HUES64 (cell line): Measurements from ENCODE around the gene PCDHGB6.
"Not testable (repeated sequence)": the region's sequence is repeated elsewhere in the genome, so short reads cannot be mapped to it uniquely, and the experiment has no call there.

Experiments used
- H3K27ac ChIP-seq: 2 replicates; pipeline ENCODE4 v1.7.0; 2013; ENCODE audit warnings: low read depth, low read length, inconsistent platforms
- H3K27me3 ChIP-seq: 2 replicates; pipeline ENCODE4 v1.6.1; 2013; ENCODE audit warnings: mild to moderate bottlenecking, low read length; ENCODE audit not compliant: insufficient read depth
- H3K36me3 ChIP-seq: 2 replicates; pipeline ENCODE4 v1.6.1; 2013; ENCODE audit warnings: mild to moderate bottlenecking, low read length; ENCODE audit not compliant: insufficient read depth
- H3K4me1 ChIP-seq: 2 replicates; pipeline ENCODE4 v1.6.1; 2013; ENCODE audit warnings: mild to moderate bottlenecking, low read length, moderate library complexity; ENCODE audit not compliant: insufficient read depth
- H3K4me3 ChIP-seq: 2 replicates; pipeline ENCODE4 v1.5.1; 2013; ENCODE audit warnings: mild to moderate bottlenecking, low read length, moderate library complexity
- H3K9ac ChIP-seq: 2 replicates; pipeline ENCODE4 v1.6.1; 2013; ENCODE audit warnings: mild to moderate bottlenecking, low read depth, low read length
- H3K9me3 ChIP-seq: 2 replicates; pipeline ENCODE4 v1.6.1; 2013; ENCODE audit warnings: low read depth, low read length; ENCODE audit not compliant: insufficient read depth
- WGBS: fragments of 150-250, 120-280 bp; methylation state at CpG from one replicate; pipeline ENCODE4 v1.1.7; 2013; ENCODE audit warnings: missing lambda C conversion rate; 5-methylcytosine and 5-hydroxymethylcytosine counted together

Gene PCDHGB6

GRCh38 chr5:141392429-141393198 lies 15.2 kb upstream of the PCDHGB6 start, which contains the start of gene PCDHGA8:
PCDHGA8 (plus strand) TSS chr5:141392633; CDS start chr5:141392814, 181 bp downstream.
- H3K27me3 ChIP-seq, result no peaks in the 10 kb centered on the region
- H3K27ac ChIP-seq, result no peak within 1 kb of the TSS
- peaks cover 28% of the 10 kb centered on the region; the same call in 1 of the 2 replicates for H3K36me3 ChIP-seq
- no peak within 1 kb of the TSS for H3K9ac ChIP-seq
- peaks cover 85% of the 10 kb centered on the region for H3K9me3 ChIP-seq
- no peaks in the 10 kb centered on the region for H3K4me1 ChIP-seq
- no peak within 1 kb of the TSS for H3K4me3 ChIP-seq
- WGBS, result 96% methylated on average over 37 of the region's 38 CpGs

- Histone ChIP-seq H3K4me1 (no peaks in the 10 kb centered on the region), H3K4me3 (no peak overlapping the region), H3K36me3 (peaks cover 28% of the 10 kb centered on the region; the same call in 1 of the 2 replicates), H3K27me3 (no peaks in the 10 kb centered on the region), H3K9ac (no peak overlapping the region), H3K9me3 (peaks cover 85% of the 10 kb centered on the region), H3K27ac (no peak overlapping the region)
- WGBS, result 94% methylated on average over 21 of the region's 21 CpGs
Observed at GRCh38 chr5:141393267-141393666, 14.6 kb upstream of the PCDHGB6 start.

DNA sequence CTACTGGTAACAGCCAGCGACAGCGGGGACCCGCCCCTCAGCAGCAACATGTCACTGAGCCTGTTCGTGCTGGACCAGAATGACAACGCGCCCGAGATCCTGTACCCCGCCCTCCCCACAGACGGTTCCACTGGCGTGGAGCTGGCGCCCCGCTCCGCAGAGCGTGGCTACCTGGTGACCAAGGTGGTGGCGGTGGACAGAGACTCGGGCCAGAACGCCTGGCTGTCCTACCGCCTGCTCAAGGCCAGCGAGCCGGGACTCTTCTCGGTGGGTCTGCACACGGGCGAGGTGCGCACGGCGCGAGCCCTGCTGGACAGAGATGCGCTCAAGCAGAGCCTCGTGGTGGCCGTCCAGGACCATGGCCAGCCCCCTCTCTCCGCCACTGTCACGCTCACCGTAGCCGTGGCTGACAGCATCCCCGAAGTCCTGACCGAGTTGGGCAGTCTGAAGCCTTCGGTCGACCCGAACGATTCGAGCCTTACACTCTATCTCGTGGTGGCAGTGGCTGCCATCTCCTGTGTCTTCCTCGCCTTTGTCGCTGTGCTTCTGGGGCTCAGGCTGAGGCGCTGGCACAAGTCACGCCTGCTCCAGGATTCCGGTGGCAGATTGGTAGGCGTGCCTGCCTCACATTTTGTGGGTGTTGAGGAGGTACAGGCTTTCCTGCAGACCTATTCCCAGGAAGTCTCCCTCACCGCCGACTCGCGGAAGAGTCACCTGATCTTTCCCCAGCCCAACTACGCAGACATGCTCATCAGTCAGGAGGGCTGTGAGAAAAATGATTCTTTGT lies 13.2 kb upstream of the PCDHGB6 start:
- peaks cover 22% of the 10 kb centered on the region; the same call in 1 of the 2 replicates for H3K36me3 ChIP-seq
- H3K9ac ChIP-seq, H3K27me3 ChIP-seq, H3K27ac ChIP-seq, H3K4me1 ChIP-seq, H3K4me3 ChIP-seq: not testable (repeated sequence)
- H3K9me3 ChIP-seq, result peaks cover 84% of the 10 kb centered on the region
- 95% methylated on average over 41 of the region's 53 CpGs for WGBS

DNA sequence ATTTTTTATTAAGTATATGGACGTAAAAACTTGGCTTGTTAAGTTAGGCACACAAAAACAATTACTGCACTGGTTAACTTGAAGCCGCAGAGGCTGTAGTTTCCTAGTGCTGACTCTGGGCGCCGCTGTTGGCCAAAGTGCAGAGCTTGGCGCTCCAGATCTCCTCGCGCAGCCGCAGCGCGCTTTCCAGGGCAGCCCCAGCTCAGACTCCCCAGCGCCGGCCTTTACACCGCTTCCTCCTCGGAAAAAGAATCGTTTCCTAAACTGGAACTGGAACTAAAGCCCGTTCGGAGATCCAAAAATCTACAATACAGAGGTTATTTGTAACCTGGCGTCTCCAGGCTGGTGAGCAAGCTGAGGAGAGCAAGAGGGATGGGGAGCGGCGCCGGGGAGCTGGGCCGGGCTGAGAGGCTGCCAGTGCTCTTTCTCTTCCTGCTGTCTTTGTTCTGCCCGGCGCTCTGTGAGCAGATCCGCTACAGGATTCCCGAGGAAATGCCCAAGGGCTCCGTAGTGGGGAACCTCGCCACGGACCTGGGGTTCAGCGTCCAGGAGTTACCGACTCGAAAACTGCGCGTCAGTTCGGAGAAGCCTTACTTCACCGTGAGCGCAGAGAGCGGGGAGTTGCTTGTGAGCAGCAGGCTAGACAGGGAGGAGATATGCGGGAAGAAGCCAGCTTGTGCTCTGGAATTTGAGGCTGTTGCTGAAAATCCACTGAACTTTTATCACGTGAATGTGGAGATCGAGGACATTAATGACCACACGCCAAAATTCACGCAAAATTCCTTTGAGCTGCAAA lies 9.9 kb upstream of the PCDHGB6 start, which contains the start of gene PCDHGB5:
Gene PCDHGB5, plus strand, starts transcription at position 192 of the 796 bp plus-strand sequence. Its CDS starts 181 bp downstream, at position 373.
- H3K27ac ChIP-seq, H3K36me3 ChIP-seq, H3K27me3 ChIP-seq, H3K4me1 ChIP-seq: not testable (repeated sequence)
- Histone ChIP-seq H3K4me3 (peak within 1 kb of the TSS; percentile 41), H3K9ac (peak within 1 kb of the TSS; percentile 40; the same call in 1 of the 2 replicates), H3K9me3 (peaks cover 65% of the 10 kb centered on the region)
- 74% methylated on average over 21 of the region's 43 CpGs for WGBS

DNA sequence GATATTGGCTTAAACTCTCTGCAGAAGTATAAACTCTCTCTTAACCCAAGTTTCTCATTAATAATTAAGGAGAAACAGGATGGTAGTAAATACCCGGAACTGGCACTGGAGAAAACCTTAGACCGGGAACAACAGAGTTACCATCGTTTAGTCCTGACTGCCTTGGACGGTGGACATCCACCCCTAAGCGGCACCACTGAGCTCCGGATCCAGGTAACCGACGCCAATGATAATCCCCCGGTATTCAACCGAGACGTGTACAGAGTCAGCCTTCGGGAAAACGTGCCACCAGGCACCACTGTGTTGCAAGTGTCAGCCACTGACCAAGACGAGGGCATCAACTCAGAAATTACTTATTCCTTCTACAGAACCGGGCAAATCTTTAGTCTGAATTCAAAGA lies 9.2 kb upstream of the PCDHGB6 start:
- no peak overlapping the region for H3K4me3 ChIP-seq
- H3K27me3 ChIP-seq, result no peaks in the 10 kb centered on the region
- H3K4me1 ChIP-seq, result no peaks in the 10 kb centered on the region
- peaks cover 1% of the 10 kb centered on the region; the same call in 1 of the 2 replicates for H3K36me3 ChIP-seq
- H3K27ac ChIP-seq, result no peak overlapping the region
- WGBS, result 94% methylated on average over 15 of the region's 15 CpGs
- H3K9ac ChIP-seq, result no peak overlapping the region
- H3K9me3 ChIP-seq, result peaks cover 62% of the 10 kb centered on the region

- peaks cover 52% of the 10 kb centered on the region for H3K9me3 ChIP-seq
Observed at GRCh38 chr5:141399555-141400258, 8.1 kb upstream of the PCDHGB6 start.

DNA sequence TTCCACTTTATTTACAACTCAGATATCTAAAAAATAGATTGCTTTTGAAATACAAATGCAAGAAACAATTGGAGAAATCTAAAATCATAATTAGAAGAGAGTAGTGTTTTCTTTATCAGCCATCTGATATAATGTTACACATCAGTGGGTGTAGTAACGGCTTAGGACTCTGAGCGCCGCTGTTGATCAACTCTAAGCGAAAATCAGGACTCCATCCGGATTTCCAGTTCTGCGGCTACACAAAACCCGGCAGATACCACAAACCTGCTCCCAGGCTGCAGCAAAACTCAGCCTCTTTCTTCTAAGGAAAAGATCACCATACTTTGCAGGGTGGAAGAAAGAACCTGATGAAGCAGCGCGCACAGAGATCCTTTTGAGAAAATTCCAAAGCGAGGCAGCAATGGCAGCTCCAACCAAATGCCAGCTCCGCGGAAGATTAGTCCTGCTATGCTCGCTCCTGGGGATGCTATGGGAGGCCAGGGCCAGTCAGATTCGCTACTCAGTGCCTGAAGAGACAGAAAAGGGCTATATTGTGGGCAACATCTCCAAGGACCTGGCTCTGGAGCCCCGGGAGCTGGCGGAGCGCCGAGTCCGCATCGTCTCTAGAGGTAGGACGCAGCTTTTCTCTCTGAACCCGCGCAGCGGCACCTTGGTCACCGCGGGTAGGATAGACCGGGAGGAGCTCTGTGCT lies 5.1 kb upstream of the PCDHGB6 start, which contains the start of gene PCDHGA9:
Gene PCDHGA9, plus strand, starts transcription at position 226 of the 691 bp plus-strand sequence. Its CDS starts 175 bp downstream, at position 401.
- H3K4me3 ChIP-seq, result no peak within 1 kb of the TSS
- H3K4me1 ChIP-seq, result no peaks in the 10 kb centered on the region
- H3K36me3 ChIP-seq, result no peaks in the 10 kb centered on the region; the same call in 1 of the 2 replicates
- H3K9ac ChIP-seq, result no peak within 1 kb of the TSS
- no peaks in the 10 kb centered on the region for H3K27me3 ChIP-seq
- H3K9me3 ChIP-seq, result peaks cover 30% of the 10 kb centered on the region
- no peak within 1 kb of the TSS for H3K27ac ChIP-seq
- WGBS, result 94% methylated on average over 27 of the region's 27 CpGs

More at GRCh38 chr5:141399555-141400258, 8.1 kb upstream of the PCDHGB6 start:
- Histone ChIP-seq H3K4me1 (no peaks in the 10 kb centered on the region), H3K9ac (no peak overlapping the region), H3K36me3 (no peaks in the 10 kb centered on the region; the same call in 1 of the 2 replicates), H3K4me3 (no peak overlapping the region), H3K27ac (no peak overlapping the region), H3K27me3 (no peaks in the 10 kb centered on the region)
- WGBS, result 97% methylated on average over 61 of the region's 61 CpGs

- 94% methylated on average over 22 of the region's 22 CpGs for WGBS
- Histone ChIP-seq H3K27ac (no peak overlapping the region), H3K9ac (no peak overlapping the region), H3K36me3 (no peaks in the 10 kb centered on the region; the same call in 1 of the 2 replicates), H3K4me3 (no peak overlapping the region), H3K4me1 (no peaks in the 10 kb centered on the region), H3K9me3 (peaks cover 29% of the 10 kb centered on the region), H3K27me3 (0 out of 2 replicates have a peak, but pooled peaks cover under 1% of the 10 kb centered on the region)
Observed at GRCh38 chr5:141403387-141403786, 4.4 kb upstream of the PCDHGB6 start.

DNA sequence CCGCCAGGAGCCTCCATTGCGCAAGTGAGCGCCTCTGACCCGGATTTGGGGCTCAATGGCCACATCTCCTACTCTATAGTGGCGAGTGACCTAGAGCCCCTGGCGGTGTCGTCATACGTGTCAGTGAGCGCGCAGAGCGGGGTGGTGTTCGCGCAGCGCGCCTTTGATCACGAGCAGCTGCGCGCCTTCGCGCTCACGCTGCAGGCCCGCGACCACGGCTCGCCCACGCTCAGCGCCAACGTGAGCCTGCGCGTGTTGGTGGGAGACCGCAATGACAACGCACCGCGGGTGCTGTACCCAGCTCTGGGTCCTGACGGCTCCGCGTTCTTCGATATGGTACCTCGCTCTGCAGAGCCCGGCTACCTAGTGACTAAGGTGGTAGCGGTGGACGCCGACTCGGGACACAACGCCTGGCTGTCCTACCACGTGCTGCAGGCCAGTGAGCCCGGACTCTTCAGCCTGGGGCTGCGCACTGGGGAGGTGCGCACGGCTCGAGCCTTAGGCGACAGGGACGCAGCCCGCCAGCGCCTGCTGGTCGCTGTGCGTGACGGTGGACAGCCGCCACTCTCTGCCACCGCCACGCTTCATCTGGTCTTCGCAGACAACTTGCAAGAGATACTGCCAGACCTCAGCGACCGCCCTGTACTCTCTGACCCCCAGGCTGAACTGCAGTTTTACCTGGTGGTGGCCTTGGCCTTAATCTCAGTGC lies 1.9 kb downstream of the PCDHGB6 start:
- H3K36me3 ChIP-seq, result peaks cover 3% of the 10 kb centered on the region; the same call in 1 of the 2 replicates
- WGBS, result 97% methylated on average over 64 of the region's 64 CpGs
- H3K9me3 ChIP-seq, result peaks cover 16% of the 10 kb centered on the region; the same call in 1 of the 2 replicates
- no peaks in the 10 kb centered on the region for H3K4me1 ChIP-seq
- H3K27me3 ChIP-seq, result peaks cover 10% of the 10 kb centered on the region
- no peak overlapping the region for H3K9ac ChIP-seq
- no peak overlapping the region for H3K4me3 ChIP-seq
- H3K27ac ChIP-seq, result no peak overlapping the region
